Fibroblast of the aortic adventitia (primary cell): ENCODE data around the gene DTNBP1. TPM values are rescaled to one million over a fixed set of nuclear protein-coding genes. Genes with fewer than 3 reads are reported as not detected.
"Not testable (repeated sequence)": the region's sequence is repeated elsewhere in the genome, so short reads cannot be mapped to it uniquely, and the experiment has no call there.

ENCODE experiments used
- DNase-seq: peaks from one replicate; pipeline ENCODE4 v3.0.0-alpha.2; 2010; ENCODE audit warnings: low read depth
- H3K4me3 ChIP-seq: 2 replicates; pipeline ENCODE4 v1.5.1; 2011; ENCODE audit warnings: low read depth, mild to moderate bottlenecking, control low read depth, low read length, moderate library complexity
- CTCF ChIP-seq: IDR thresholded peaks from 2 replicates; pipeline ENCODE4 v1.5.1; 2011; ENCODE audit warnings: mild to moderate bottlenecking, low read length, control low read depth, inconsistent platforms; ENCODE audit not compliant: insufficient read depth
- total RNA-seq: library from RNA; depleted of rRNA; stranded (reverse); fragments of >200 nt; gene quantifications from 2 replicates; pipeline ENCODE4 v1.2.3, GENCODE V29; 2012; ENCODE audit warnings: low replicate concordance

Gene DTNBP1
- total RNA-seq, 1 donor = 5.8 TPM

- TF ChIP-seq CTCF = no peak
- no peak overlapping the region for H3K4me3 ChIP-seq
- no peak for DNase-seq
These were observed 6.1 kb upstream of the DTNBP1 start for GRCh38 chr6:15668918-15669317.

- not testable (repeated sequence) for H3K4me3 ChIP-seq, DNase-seq
These were observed 4.1 kb upstream of the DTNBP1 start for GRCh38 chr6:15666896-15667295.

- no peak overlapping the region for H3K4me3 ChIP-seq
- DNase-seq = no peak
- TF ChIP-seq CTCF = no peak
These were observed 2.4 kb upstream of the DTNBP1 start for GRCh38 chr6:15665237-15665636.

- no peak for TF ChIP-seq CTCF
- peak; percentile 53 for DNase-seq
These were observed 473 bp upstream of the DTNBP1 start for GRCh38 chr6:15663130-15663871.

GRCh38 chr6:15661853-15662325 is 939 bp downstream of the DTNBP1 start:
- H3K4me3 ChIP-seq = peak overlapping the region; percentile 85
- TF ChIP-seq CTCF = no peak
- peak; percentile 5 for DNase-seq

More at GRCh38 chr6:15663130-15663871, 473 bp upstream of the DTNBP1 start:
- peak overlapping the region; percentile 85 for H3K4me3 ChIP-seq

- TF ChIP-seq CTCF = no peak
- no peak overlapping the region for H3K4me3 ChIP-seq
- no peak for DNase-seq
These were observed 3.6 kb downstream of the DTNBP1 start for GRCh38 chr6:15659181-15659580.

- no peak for DNase-seq
- TF ChIP-seq CTCF = no peak
- no peak overlapping the region for H3K4me3 ChIP-seq
These were observed 4.6 kb downstream of the DTNBP1 start for GRCh38 chr6:15658181-15658744.
